HG03439 (cell line): ENCODE results near the gene WBP1.
"Not testable (repeated sequence)": the region's sequence is repeated elsewhere in the genome, so short reads cannot be mapped to it uniquely, and the experiment has no call there.

Experiments
- ATAC-seq: cut with Tn5 transposase; IDR thresholded peaks from one replicate; pipeline ENCODE4 v1.9.1; 2021; ENCODE audit warnings: mild to moderate bottlenecking, moderate library complexity; ENCODE audit not compliant: unreplicated experiment

The WBP1 gene

DNA sequence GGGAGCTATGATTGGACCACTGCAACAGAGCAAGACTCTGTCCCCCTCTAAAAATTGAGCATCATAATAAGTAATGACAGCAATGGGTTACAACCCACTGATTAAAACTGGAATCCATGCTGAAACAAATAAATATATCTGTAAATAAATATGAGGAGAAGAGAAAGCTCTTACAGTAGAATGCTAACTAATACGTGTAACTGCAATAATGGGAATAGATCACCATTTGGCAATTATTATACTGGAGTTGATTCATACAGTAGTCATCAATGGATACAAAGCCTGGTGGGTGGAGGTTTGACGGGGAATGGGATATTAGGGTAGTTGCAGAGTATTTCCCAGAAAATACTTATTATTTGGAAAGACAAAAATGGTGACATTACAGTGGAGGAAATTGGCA, 9.5 kb upstream of the WBP1 start:
- ATAC-seq, result no peak

DNA sequence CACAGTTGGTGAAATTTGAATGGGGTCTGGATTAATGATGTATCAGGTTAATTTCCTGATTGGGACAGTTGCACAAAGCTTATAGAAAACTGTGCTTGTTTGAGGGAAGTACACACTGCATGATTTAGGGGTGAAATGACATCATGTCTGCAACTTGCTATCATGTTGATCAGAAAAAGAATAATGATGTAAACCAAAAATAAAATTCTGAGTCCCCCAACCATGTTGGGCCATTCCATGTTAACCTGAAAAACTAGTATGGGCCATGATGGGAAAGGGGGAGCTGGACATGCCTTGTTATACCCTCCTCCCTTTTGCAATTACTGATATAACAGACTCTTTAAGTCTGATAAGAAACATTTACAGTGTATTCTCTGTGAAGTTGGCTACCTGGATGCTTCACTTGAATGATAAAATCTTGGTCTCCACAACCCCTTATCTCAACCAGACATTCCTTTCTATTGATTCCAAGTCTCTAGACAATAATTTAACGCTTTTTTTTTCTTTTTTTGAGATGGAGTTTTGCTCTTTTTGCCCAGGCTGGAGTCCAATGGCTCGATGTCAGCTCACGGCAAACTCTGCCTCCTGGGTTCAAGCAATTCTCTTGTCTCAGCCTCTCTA, 7.6 kb upstream of the WBP1 start:
- ATAC-seq, result no peak

DNA sequence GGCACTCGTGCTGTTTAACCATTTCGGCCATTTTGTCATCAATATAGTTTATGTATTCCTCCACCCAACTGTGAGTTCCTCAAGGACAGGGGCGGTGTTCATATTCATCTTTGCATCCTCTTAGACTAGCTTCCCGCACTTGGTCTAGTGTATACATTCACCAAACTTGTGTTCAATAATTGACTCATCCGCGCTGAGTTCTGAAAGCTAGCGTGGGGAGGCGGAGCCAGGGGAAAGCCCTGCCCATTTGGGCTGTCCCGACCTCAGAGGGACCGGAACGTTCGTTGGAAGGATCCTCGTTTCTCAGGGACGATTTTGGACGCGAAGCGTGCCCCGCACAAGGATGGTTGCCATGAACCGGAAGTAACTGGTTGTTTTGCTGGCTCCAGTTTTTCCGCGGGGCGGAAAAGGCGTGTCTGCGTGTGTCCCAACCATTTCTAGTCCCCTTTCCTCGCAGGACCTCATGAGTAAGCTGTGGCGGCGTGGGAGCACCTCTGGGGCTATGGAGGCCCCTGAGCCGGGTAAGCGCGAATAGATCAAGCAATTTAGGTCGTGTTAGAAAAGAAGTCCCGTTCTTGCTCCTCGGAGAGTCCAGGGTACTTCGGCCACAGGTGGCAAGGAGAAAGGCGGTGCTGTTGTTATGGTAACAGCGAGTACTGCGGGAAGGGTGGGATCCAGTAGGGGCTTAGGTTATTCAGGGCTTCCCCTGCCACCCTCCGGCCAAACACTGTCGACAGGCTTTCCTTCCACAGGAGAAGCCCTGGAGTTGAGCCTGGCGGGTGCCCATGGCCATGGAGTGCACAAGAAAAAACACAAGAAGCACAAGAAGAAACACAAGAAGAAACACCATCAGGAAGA, 3.4 kb upstream of the WBP1 start, which contains the start of gene INO80B:
Gene INO80B, plus strand, starts transcription at position 434 of the 858 bp plus-strand sequence. Its CDS starts 30 bp downstream, at position 464.
- ATAC-seq, result peak; percentile 41

DNA sequence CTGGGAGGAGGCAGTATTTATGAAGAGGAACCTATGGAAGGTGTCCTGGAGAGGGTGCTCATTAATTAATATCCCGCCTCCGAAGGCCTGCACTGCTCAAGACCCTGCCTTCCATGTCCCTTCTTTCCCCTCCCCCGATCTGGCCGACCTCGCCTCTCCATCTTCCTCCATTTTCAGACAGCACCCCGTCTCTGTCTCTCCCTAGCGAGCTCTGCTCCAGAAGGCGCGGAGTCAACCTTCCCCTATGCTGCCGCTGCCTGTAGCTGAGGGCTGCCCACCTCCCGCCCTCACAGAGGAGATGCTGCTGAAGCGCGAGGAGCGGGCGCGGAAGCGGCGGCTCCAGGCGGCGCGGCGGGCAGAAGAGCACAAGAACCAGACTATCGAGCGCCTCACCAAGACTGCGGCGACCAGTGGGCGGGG, 1.1 kb upstream of the WBP1 start:
- ATAC-seq, result no peak

DNA sequence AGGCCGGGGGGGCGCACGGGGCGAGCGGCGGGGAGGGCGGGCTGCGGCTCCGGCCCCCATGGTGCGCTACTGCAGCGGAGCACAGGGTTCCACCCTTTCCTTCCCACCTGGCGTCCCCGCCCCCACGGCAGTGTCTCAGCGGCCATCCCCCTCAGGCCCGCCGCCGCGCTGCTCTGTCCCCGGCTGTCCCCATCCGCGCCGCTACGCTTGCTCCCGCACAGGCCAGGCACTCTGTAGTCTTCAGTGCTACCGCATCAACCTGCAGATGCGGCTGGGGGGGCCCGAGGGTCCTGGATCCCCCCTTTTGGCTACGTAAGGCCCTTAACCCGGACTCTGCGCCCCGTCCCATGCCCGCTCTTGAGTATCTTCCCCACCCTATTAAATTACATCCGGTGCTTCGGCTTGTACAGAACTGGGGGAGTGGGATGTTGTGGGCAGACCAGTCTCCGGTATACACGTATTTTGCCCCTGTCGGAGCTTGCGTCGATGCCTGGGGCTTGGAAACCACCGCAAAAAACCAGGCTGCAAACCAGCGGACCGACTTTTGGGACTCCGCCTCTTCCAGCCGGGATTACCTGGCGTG, 598 bp upstream of the WBP1 start:
- peak; percentile 29 for ATAC-seq

DNA sequence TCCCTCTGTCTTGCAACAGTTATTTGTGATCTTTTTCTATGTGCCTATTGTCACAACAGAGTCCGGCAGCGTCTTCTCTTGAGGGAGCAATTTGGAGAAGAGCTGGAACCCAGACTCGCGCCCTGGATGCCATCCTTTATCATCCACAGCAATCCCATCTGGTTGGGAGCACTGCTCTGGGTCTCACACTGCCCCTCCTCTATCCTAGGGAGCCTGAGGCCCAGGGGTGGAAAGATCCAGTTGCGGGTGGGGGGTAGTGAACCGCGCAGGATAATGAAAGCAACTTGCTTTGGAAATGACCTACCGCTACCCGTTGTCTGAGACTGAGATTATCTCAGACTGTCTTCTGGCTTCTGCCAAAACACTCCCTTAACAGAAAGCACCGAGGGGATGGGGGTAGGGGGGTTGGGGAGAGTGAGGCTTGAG, 713 bp downstream of the WBP1 start:
- ATAC-seq, result no peak

DNA sequence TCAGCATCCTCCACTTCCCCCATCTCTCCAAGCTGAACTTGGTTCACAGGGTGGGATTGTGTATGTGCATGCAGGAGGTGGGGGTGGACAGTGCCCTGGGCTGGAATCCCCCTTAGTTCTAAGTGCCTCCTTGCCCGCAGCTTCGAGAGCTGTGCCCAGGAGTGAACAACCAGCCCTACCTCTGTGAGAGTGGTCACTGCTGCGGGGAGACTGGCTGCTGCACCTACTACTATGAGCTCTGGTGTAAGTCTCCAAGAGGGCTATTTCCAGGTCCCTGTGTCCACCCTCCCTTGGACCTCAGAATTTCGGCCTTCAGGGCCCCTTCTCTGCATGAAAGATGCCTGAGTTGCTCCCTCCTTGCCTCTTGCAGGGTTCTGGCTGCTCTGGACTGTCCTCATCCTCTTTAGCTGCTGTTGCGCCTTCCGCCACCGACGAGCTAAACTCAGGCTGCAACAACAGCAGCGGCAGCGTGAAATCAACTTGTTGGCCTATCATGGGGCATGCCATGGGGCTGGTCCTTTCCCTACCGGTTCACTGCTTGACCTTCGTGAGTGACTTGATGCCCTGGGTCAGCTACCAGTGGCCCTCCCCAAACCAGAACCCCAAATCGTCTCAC, 1.4 kb downstream of the WBP1 start:
- ATAC-seq, result not testable (repeated sequence)

DNA sequence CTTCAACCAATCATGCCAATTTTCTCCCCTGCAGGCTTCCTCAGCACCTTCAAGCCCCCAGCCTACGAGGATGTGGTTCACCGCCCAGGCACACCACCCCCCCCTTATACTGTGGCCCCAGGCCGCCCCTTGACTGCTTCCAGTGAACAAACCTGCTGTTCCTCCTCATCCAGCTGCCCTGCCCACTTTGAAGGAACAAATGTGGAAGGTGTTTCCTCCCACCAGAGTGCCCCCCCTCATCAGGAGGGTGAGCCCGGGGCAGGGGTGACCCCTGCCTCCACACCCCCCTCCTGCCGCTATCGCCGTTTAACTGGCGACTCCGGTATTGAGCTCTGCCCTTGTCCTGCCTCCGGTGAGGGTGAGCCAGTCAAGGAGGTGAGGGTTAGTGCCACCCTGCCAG, 1.9 kb downstream of the WBP1 start:
- not testable (repeated sequence) for ATAC-seq

DNA sequence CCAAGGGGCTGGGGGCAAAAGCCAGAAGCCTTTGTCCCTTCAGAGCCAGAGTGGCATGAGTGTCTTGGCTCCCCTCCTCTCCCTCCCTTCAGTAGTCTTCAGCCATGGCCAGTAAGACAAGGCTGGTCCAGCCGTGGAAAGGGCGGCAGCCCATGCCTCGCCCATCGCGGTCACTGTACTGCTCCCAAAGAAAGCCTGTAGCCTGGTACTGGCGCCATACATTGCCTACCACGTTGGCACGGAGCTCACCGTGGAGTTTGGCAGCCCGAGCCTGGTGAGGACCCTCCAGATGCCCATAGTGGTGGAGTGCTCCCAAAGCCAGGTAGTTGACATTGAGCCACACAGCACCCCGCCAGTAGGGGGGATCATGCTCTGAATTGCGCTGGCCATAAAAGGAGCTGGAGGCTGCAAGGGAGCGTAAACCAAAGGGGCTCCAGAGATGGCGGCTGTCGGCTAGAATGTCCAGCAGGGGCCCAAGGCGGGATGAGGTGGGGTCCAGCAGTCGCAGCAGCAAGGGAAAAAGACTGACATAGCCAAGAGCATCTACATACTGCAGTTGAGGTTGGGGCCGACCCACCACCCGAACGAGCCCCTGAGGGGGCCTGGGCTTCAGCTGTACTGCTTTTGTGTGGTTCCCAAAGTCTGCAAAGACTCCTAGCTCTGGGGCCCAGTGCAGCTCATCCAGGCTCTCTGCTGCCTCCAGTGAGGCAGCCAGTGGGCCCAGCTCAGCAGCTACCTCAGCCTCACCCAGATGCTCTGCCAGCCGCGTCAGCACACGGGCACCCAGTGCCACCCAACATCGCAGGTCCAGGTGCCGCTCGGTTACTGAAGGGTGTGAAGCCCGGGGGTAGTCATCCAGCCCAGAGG, 3.2 kb downstream of the WBP1 start:
- no peak for ATAC-seq

DNA sequence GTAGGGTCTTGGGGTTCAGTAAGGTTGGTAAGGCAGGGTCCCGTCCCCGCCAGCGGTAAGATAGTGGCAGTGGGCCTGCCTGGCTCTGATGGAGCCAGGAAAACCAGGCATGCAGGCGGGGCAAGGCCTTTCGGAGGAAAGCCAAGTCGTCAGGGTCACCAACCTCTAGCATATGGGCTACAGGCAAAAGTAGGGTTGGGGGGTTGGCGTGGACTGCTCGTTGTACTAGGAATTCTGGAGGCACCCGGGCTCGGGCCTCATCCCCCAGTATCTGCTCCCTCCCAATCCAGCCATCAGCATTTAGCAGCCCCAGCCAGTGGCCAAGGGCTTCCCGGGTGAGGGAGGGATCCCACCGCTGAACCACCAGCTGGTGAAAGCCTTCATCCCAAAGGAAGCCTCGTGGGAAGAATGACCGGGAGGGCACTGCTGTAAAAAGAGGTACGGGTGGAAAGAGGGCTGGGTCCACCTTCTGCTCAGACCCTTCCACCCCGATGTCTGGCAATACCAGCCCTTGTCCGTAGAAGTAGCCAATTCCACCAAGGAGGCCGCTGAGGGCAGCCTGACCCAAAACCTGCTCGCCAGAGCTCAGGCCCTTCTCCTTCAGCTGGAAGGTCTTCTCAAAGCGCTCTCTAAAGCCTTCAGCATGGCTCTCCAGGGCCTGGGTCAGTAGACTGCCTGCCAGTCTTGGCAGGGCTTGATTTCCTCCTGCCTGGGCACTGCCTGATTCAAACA, 4.0 kb downstream of the WBP1 start:
- no peak for ATAC-seq

DNA sequence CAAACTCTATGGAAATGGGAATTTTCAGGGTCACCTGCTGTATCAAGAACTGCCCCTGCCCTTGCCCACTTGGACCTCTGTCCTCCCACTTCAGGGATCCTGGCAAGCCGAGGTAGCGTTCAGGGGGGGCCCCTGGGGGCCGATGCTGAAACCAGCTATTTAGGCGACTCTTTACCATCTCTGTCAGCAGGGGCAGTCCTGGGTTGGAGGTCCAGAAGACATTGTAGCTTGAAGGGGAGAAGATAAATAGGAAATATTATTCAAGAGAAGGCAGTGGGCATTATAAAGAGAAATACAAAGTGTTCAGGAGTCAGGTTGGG, 4.5 kb downstream of the WBP1 start:
- ATAC-seq, result no peak

DNA sequence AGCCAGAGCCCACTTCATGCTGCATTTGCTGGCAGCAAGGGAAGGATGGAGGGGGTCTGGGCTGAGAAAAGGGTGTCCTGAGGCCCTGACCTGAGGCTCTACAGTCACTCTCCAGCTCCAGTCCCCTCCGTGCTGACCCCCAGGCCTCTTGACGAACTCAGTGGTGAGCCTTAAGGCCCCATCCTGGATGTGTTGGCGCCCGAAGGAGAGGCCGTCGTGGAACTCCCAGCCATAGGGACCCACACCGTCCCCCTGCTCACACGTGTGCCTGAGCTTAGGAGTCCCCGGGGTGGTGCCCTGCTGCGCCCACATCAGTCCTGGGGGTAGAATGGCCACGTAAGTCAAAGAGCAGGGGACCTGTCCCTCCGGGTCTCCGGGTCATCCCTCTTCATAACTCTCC, 6.2 kb downstream of the WBP1 start:
- ATAC-seq, result no peak

DNA sequence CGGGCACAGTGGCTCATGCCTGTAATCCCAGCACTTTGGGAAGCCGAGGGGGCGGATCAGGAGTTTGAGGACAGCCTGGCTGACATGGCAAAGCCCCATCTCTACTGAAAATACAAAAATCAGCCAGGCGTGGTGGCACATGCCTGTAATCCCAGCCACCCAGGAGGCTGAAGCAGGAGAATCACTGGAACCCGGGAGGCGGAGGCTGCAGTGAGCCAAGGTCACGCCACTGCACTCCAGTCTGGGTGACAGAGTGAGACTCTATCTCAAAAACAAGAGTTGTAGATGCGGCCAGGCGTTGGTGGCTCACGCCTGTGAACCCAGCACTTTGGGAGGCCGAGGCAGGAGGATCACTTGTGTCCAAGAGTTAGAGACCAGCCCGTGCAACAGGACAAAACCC, 12.5 kb downstream of the WBP1 start:
- ATAC-seq, result not testable (repeated sequence)

DNA sequence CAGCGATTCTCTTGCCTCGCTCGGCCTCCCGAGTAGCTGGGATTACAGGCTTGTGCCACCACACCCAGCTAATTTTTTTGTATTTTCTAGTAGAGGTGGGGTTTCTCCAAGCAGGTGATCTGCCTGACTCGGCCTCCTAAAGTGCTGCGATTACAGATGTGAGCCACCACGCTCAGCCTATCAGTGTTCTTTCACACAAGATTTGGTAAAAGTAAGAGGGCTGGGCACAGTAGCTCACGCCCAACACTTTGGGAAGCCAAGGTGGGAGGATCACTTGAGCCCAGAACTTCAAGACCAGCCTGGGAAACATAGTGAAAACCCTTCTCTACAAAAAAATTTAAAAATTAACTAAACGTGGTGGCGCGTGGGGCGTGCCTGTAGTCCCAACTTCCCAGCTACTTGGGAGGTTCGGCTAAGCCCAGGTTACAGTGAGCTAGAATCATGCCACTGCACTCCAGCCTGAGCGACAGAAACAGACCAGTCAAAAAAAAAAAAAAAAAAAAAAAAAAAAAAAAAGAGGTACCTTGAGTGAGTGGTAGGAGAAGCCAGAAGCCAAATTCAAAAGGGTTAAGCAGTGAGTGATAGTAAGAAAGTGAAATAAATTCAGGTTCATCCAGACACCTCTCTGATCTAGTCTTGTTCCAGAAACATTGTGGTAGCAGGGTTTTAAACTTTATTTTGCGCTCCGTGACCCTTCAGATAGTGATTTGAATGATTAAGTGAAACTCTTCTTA, 13.3 kb downstream of the WBP1 start:
- ATAC-seq, result no peak

DNA sequence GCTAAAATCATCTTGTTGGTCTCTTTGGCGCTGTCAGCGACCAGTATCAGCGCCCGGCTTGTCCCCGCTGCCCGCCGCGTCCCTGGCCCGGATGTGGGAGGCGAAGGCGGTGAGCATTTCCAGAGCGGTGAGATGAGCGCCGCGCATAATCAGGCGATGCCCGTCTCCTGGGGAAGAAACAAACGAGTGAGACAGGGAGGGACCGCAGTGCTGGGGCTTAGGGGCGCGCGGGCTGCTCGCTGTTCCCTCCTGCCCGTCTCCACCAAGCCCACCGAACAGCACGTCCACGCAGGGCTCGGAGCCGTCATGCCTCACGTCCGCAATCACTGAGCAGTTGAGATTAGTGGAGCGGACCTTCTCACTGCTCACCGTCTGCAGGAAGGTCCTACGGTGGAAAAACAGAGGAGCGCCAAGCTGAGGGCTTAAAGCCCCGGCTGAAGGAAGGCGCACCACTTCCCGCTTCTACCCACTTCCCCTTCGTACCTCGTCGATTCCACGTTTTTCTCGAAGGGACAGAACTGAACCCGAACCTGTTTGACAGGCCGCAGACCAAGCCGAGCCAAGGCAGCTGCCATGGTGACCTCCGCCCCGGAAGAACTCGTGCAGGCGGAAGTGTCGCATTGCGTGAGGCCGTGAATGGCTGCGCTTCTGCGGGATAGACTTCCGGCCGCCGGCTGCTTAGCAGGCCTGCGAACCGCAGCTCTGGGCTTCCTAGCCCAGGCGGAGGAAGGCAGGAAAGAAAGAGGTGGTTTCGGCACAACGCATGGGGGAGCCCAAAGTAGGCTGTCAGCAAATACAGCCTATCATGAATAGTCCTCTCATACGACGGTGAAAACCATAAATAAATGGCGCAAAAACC, 14.1 kb downstream of the WBP1 start, which contains the start of gene MRPL53:
Gene MRPL53, minus strand, starts transcription at position 595 of the 859 bp plus-strand sequence. Its CDS starts 20 bp downstream, at position 575.
- peak; percentile 89 for ATAC-seq

DNA sequence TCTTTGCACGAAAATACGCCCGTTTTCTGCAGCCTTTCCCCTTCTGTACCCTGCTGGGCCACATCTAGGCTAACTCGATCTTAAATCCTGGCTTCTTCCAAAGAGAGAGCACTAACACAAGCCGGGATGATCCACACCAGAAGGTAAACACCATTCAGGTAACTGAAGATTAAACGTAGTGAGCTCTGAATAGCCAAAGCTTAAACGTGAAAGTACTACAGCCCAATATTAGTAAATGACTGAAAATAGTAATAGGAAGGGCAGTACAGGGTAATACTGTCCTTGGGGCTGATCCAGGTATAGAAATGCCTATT, 14.7 kb downstream of the WBP1 start:
- ATAC-seq, result peak; percentile 2

DNA sequence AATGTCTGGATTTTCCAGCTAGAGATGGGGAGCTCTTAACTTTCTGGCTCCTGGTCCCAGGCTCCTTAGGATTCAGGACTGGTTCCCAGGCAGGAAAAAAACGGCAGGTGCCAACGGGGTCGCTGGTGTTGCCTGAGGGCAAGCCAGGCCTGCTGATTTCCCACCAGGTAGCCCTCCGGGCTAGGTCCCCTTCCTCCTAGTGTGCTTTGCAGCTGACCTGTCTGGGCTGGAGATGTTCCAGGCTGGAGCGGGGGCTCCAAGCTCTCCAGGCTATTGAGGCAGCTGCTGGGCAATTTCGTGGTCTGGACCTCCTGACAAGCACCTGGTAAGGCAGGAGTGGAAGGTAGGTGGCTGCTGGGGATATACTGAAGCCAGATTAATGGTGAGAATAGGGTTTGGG, 16.2 kb downstream of the WBP1 start:
- no peak for ATAC-seq

DNA sequence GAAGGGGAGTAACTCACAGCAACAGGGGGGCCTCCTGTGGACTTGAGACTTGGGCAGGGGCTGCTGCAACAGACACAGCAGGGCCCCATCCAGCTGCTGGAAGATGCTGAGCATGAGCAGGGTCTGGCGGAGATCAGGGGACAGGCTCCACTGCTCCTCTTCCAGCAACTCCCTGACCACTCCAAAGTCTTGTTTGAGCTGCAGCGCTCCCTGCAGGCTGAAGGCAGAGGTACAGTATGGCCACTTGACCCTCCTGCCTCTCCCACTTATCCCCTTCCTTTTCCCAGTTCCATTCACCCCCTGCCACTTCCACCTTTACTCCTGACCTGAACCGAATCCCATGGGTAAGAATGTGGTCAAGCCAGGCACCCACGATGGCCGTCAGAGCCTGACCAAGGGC, 16.7 kb downstream of the WBP1 start:
- ATAC-seq, result no peak
